RWPE1 (cell line): ENCODE data around the gene CDC25A.

Source experiments
- CTCF ChIA-PET: fragments of 350-600 bp; sonication (Branson Sonifier 250); formaldehyde crosslinking; extraction: SDS; loops from one replicate; lab custom pipeline; 2021; lab: Yijun Ruan, JAX
- POLR2A ChIA-PET: fragments of 400-600 bp; formaldehyde crosslinking; extraction: SDS; loops from one replicate; lab custom pipeline; 2020; ENCODE audit warnings: antibody characterized with exemption; ENCODE audit not compliant: low non-redundant PET; lab: Yijun Ruan, JAX
- DNase-seq: peaks from one replicate; pipeline ENCODE4 v3.0.0; 2012; ENCODE audit warnings: low spot score
- H3K27ac ChIP-seq: fragments of 450-650 bp; 2 replicates; pipeline ENCODE4 v1.5.1; 2017
- TF ChIP-seq, protein P1 (sequence below): fragments of 450-650 bp; conservative IDR thresholded peaks from 2 replicates; pipeline ENCODE4 v1.5.1; 2017; ENCODE audit warnings: low read depth, mild to moderate bottlenecking

Gene CDC25A

GRCh38 chr3:48107227-48107626, 81.0 kb downstream of the CDC25A start:
- TF ChIP-seq, protein P1, sequence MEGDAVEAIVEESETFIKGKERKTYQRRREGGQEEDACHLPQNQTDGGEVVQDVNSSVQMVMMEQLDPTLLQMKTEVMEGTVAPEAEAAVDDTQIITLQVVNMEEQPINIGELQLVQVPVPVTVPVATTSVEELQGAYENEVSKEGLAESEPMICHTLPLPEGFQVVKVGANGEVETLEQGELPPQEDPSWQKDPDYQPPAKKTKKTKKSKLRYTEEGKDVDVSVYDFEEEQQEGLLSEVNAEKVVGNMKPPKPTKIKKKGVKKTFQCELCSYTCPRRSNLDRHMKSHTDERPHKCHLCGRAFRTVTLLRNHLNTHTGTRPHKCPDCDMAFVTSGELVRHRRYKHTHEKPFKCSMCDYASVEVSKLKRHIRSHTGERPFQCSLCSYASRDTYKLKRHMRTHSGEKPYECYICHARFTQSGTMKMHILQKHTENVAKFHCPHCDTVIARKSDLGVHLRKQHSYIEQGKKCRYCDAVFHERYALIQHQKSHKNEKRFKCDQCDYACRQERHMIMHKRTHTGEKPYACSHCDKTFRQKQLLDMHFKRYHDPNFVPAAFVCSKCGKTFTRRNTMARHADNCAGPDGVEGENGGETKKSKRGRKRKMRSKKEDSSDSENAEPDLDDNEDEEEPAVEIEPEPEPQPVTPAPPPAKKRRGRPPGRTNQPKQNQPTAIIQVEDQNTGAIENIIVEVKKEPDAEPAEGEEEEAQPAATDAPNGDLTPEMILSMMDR = no peak
- no peak overlapping the region for H3K27ac ChIP-seq
- no peak for DNase-seq
- POLR2A ChIA-PET = no interaction called here
- CTCF ChIA-PET = no interaction called here
